Islet of Langerhans (tissue), 1 donor: ENCODE data around the gene TMEM236.

ENCODE experiments used
- FAIRE-seq: peaks from one replicate; lab custom pipeline; 2011; peaks lifted over from hg19 to GRCh38; lab: Jason Lieb, UNC

The TMEM236 gene

GRCh38 chr10:17742918-17743317 lies 9.1 kb upstream of the TMEM236 start:
- FAIRE-seq: peak; percentile 81

GRCh38 chr10:17743437-17743836 lies 8.6 kb upstream of the TMEM236 start:
- FAIRE-seq: no peak

GRCh38 chr10:17744341-17744861 lies 7.6 kb upstream of the TMEM236 start:
- FAIRE-seq: no peak

GRCh38 chr10:17747883-17748550 lies 4.0 kb upstream of the TMEM236 start:
- FAIRE-seq: no peak

GRCh38 chr10:17749890-17750289 lies 2.1 kb upstream of the TMEM236 start:
- FAIRE-seq: no peak

- FAIRE-seq: peak; percentile 94
Measured at GRCh38 chr10:17756557-17757217, 4.7 kb downstream of the TMEM236 start.

- no peak for FAIRE-seq
Measured at GRCh38 chr10:17758200-17758599, 6.2 kb downstream of the TMEM236 start.

GRCh38 chr10:17758896-17759295 lies 6.9 kb downstream of the TMEM236 start:
- no peak for FAIRE-seq

- FAIRE-seq: no peak
Measured at GRCh38 chr10:17764142-17764541, 12.1 kb downstream of the TMEM236 start.

- FAIRE-seq: no peak
Measured at GRCh38 chr10:17765602-17766001, 13.6 kb downstream of the TMEM236 start.

GRCh38 chr10:17766731-17767130 lies 14.7 kb downstream of the TMEM236 start:
- FAIRE-seq: no peak

- FAIRE-seq: no peak
Measured at GRCh38 chr10:17768496-17768895, 16.5 kb downstream of the TMEM236 start.

- no peak for FAIRE-seq
Measured at GRCh38 chr10:17768957-17769356, 17.0 kb downstream of the TMEM236 start.

GRCh38 chr10:17771017-17771416 lies 19.0 kb downstream of the TMEM236 start:
- no peak for FAIRE-seq

GRCh38 chr10:17779784-17780183 lies 27.8 kb downstream of the TMEM236 start:
- no peak for FAIRE-seq

- FAIRE-seq: no peak
Measured at GRCh38 chr10:17780727-17781126, 28.7 kb downstream of the TMEM236 start.

GRCh38 chr10:17781856-17782255 lies 29.9 kb downstream of the TMEM236 start:
- FAIRE-seq: no peak

- no peak for FAIRE-seq
Measured at GRCh38 chr10:17782921-17783665, 31.1 kb downstream of the TMEM236 start.

GRCh38 chr10:17783751-17784150 lies 31.8 kb downstream of the TMEM236 start:
- FAIRE-seq: peak; percentile 73

- FAIRE-seq: no peak
Measured at GRCh38 chr10:17784688-17785087, 32.7 kb downstream of the TMEM236 start.

- FAIRE-seq: no peak
Measured at GRCh38 chr10:17785276-17785930, 33.4 kb downstream of the TMEM236 start.
